ENCODE data around the gene SNX30.

- TF ChIP-seq CTCF (IDR thresholded peaks at IDR 0.05) (no peak), REST (IDR thresholded peaks at IDR 0.05; ENCODE audit: insufficient read depth in 1 of 2, low read depth in 2 of 2, low read length in 1 of 2) (no peak), TCF7L2 (IDR thresholded peaks at IDR 0.05; ENCODE audit: low read depth, low read length) (no peak), POLR2AphosphoS5 (IDR thresholded peaks at IDR 0.05; ENCODE audit: low read depth, low read length) (no peak)
Measured at GRCh38 chr9:112905084-112905483, 154.5 kb downstream of the SNX30 start.

Measured in Panc1 (cell line).